GM18868 (cell line): ENCODE data around the gene SLIT1.

Experiments used
- ATAC-seq: cut with Tn5 transposase; IDR thresholded peaks from one replicate; pipeline ENCODE4 v1.9.1; 2021; ENCODE audit warnings: mild to moderate bottlenecking, moderate library complexity; ENCODE audit not compliant: unreplicated experiment

Gene SLIT1

DNA sequence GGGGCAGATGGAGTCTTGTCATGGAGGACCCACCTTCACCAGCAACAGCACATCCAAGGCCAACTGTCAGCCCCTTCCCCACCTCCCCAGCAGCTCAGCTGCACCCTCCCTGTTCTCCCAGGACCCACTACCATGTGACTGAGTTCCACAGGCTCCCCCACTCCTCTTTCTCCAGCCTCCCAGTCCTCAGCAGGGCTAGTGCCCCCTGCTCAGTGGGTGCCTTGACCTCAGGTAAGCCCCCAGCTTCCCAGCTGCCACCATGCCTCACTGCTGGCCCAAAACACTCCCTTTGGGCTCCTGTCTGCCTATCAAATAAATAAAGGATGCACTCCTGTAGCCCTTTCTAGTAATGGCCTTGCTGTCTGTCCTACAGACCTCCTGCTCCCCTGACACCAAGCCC is 174.4 kb downstream of the SLIT1 start:
- ATAC-seq: no peak

DNA sequence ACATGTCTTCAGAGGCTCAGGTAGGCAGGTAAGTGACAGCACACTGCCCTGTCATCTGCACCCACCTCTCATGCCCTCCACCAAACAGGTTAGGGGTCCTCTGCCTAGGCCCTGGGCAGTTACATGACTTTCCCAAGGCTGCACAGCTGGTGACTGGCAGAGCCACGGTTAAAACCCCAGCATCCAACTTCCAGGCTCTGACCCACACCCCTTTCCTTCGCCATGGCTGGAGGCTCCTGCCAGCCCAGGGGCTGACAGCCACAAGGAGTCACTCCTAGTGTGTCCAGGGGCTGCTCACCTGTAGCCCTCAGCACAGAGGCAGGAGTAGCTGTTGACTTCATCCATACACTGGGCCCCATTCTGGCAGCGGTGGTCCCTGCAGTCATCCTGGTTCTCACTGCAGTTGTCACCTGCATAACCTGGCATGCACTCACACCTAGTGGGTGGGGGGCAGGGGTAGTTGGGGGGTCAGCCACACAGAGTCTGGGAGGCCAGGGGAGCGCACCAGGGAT is 175.0 kb downstream of the SLIT1 start:
- no peak for ATAC-seq

DNA sequence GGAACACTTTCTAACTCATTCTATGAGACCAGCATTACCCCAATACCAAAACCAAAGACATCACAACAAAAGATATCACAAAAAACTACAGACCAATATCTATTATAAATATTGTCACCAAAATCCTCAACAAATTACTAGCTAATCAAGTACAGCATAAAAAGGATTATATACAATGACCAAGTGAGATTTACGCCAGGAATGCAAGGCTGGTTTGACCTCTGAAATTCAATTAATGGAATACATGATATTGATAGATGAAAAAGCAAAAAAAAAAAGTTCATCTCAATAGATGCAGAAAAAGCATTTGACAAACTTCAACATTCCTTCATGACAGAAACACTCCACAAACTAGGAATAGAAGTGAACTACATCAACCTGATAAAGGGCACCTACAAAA is 178.3 kb downstream of the SLIT1 start:
- no peak for ATAC-seq

DNA sequence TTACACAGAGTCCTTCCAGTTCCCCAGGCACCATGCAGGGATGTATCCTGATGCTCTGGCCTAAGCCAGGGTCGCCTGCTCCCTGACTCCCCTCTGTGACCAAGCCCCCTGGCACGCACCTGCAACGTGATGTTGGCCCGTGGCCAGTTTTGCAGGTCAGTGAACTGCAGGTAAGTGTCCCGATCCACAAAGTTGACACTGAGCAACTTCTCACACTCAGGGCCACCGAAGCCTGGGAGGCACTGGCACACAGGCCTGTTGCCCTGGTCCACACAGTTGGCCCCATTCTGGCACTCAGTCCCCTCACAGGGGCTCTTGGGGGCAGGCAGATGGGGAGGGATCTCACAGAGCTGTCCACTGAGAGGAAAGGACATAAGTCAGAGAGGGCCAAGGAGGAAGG is 179.4 kb downstream of the SLIT1 start:
- ATAC-seq: no peak

DNA sequence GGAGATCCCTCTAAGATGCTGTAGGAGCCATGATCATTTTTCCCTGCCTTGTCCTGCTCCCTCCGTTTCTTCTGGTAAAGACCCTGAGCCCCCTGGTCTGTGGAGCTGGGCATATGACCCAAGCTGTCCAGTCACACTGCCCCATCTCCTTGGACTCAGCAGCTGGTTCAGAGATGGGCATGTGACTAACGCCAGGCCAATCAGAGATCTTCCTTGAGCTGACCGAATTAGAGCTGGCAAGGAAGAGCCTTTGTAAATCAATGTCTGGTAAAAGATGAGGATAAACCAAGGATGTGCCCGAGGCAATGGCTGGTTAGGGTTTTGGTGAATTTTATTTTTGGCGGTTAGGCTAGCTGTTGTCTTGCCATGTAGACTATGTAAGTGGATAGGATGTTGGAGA is 180.4 kb downstream of the SLIT1 start:
- ATAC-seq: no peak

GRCh38 chr10:97004591-97004990 is 181.2 kb downstream of the SLIT1 start:
- no peak for ATAC-seq

- no peak for ATAC-seq
These were observed 182.0 kb downstream of the SLIT1 start for GRCh38 chr10:97003804-97004201.

- no peak for ATAC-seq
These were observed 182.5 kb downstream of the SLIT1 start for GRCh38 chr10:97003151-97003803.

DNA sequence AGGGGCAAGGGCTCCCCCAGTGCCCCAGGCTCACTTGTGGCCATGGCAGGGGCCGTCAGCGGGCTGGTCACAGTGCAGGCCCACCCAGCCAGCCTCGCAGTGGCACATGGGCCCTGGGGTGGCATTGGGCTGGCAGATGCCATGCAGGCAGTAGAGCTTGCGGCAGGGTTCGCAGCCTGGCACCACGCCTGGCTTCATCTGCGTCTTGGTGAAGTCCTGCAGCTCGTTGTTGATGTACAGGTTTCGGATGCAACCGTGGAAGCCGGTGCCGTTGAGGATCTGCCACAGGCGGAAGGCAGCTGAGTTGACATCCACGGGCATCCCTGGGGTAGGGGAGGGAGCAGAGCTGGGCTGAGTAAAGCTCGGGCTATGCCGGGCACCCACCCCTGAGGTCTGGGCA is 183.1 kb downstream of the SLIT1 start:
- ATAC-seq: no peak

- no peak for ATAC-seq
These were observed 184.4 kb downstream of the SLIT1 start for GRCh38 chr10:97001183-97001991.

DNA sequence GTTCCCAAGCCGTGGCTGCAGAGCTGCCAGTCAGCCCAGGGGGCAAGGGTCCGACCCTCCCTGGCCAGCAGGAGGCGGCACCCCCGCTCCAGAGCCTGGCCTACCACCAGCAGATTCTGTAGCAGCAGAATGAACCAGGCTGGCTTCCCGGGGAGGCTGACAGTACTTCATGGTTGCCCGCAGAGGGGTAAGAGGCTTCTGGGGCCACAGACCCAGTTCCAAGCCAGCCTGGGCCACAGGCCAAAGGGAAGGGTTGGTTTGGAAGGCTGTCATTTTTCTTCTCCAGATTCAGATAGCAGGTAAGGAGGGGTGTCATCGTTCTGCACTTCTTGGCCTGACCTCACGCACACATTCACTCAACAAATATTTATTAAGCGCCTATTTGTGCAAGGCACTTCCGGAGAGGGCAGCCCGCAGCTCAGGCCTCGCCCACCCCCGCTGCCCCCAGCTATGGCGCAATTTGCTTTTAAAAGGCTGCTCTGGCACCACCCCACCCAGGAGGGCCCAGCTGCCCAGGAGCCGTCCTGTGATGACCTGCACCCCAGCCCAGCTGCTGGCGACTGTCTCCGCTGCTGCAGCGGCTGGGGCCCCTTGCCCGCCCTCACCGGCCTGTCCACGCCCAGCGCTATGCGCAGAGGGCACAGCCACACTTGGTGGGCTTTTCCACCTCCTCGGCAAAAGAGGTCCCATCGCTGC is 185.1 kb downstream of the SLIT1 start:
- ATAC-seq: no peak

- ATAC-seq: no peak
These were observed 185.8 kb downstream of the SLIT1 start for GRCh38 chr10:96999987-97000386.

DNA sequence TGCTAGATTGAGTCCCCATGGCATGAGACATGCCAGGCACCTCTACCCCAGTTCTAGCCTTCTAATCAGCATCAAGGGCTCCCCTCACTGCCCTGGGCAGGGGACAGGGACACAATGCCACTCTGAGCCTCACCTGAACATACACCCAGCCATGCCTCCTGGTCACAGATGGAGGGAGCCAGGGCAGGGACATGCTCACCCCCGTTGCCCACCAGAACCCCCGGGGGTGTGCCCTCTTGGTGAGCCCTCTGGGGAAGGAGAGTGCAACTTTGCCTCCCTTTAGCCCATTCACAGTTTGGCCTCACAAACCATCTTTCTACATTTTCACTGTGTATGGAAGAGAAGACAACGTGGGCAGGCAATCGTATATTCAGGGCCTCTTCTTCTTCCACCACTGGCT is 186.4 kb downstream of the SLIT1 start:
- ATAC-seq: no peak

DNA sequence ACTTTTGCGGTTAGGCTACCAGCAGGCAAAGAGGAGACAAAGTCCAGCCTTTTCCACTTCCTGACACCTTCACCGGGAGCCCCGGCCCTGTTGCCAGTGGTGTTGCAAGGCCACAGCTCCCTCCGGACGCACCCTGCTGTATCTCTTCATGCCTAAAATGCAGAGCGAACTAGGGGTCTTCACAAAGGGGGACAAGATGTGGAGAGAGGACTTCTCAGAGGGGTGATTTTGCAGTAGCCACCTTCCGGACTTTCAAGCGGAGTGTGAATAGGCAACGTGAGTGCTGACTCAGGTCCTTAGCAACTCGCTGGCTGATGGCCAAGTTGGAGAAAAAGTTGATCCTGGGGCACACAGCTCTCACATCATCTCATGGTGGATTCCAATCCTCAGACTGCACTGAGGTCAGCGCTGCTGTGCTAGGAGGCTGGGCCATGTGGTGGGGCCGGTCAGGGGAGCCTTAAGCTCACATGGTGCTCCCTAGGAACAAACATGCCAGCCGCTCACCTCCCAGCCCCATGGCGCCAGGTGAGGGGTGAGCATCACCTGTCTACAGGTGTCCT is 187.3 kb downstream of the SLIT1 start:
- ATAC-seq: no peak

DNA sequence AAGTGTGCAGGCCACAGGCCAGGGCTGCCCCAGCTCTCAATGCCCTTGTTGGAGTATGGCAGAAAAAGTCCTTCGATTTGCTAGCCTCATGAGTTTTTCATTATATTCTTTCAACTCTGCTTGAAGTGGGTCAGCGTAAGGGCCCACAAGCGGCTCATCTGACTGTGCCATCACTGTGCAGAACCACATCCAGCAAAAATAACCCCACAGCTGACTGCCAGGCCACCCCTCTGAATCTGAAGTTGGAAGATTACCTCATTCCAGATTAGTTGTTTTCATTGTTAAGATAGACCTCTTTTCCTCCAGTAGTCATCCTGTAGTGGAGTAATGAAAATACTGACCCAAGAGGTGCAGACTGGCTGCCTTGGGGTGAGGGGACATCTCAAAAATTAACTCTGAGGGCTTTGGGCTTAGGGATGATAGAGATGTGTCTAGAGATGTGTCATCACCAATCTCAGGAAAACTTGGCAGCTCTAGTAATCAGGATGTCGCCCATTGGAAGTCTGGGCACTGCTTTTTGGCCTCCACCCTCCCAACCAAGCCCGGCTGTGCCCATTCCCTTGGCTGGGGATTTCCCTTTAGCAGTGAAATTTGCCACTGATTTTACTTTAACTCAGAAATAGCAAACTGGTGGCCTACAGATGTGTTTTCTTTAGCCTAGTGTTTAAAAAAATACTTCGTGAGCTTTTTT is 189.3 kb downstream of the SLIT1 start:
- ATAC-seq: no peak

- ATAC-seq: no peak
These were observed 189.9 kb downstream of the SLIT1 start for GRCh38 chr10:96995851-96996250.

DNA sequence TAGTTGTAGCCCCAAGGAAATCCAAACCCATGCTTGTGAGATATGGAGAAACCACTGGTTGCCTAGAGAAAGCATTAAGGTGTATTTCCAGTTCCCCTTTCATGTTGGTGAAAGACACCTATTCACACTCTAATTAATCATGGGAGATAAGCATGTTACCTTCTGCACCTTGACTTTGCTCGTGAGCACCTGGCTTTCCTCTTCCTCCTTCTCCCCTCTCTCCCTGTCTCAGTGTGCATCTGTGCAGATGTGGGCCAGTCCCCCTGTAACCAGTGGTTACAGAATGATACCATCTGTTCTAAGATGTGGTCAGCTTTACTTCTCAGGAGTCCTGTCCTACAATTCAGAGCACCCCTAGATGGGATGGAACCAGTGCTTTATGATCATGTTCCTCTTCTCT is 193.0 kb downstream of the SLIT1 start:
- ATAC-seq: peak; percentile 67

DNA sequence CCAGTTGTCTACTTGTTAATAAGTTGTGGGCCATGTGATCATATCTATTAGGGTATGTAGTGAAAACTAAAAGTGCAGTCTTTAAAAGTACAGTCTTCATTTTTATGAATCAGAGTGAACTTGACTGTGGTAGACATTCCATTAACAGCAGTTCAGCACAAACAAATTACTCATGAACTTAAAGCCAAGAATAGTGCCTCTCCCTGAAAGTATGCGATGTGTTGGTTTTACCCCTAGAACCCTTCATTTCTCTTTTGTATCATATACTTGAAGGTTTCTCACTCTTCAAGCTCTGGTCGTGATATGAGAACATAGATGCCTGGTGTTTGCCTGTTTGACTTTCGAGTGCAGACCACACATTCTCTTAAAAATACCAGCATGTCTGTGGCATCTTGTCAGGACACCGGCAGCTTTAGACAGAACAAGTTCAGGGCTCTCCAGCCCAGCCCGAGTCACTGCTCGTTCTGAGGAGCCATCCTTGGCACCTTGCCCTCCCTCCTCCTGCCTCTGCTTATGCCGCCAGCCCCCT is 194.4 kb downstream of the SLIT1 start:
- ATAC-seq: peak; percentile 64

- ATAC-seq: no peak
These were observed 197.3 kb downstream of the SLIT1 start for GRCh38 chr10:96988426-96988825.

DNA sequence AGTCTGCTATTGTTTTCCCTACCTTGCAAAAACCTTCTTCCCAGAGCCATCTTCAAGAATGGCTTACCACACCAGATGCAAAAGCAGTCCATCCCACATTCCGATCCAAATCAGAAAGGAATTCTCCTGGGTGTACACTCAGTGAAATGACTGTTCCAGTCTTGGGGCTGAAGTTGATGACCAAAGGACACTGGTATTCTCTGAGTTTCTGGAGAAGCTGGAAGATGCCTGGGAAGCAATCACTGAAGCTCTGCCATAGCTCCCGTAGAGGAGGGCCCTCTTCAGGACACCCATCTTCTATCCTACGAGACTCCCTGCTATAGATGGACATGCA is 197.9 kb downstream of the SLIT1 start:
- no peak for ATAC-seq
